A673 (cell line): ENCODE data around the gene STK31. TPM values are rescaled to one million over a fixed set of nuclear protein-coding genes. Genes with fewer than 3 reads are reported as not detected.
A peak's percentile ranks its signal among the peaks of the same experiment; 100 is the strongest.
"Not testable (repeated sequence)": the region's sequence is repeated elsewhere in the genome, so short reads cannot be mapped to it uniquely, and the experiment has no call there.

Experiments used
- BruUV-seq: library from RNA; stranded (reverse); fragments of 400-500 nt; replicated peaks from 2 replicates; lab custom pipeline; 2021; lab: Mats Ljungman, UMichigan
- CTCF ChIA-PET: fragments of 300-600 bp; sonication (Branson Sonifier 250); formaldehyde crosslinking; loops from one replicate; lab custom pipeline; 2022; ENCODE audit warnings: antibody characterized with exemption; lab: Charles Lee
- POLR2A ChIA-PET: fragments of 300-600 bp; sonication (Branson Sonifier 250); formaldehyde crosslinking; loops from one replicate; lab custom pipeline; 2022; ENCODE audit warnings: antibody characterized with exemption; ENCODE audit not compliant: low non-redundant PET; lab: Charles Lee
- DNase-seq: peaks from one replicate; pipeline ENCODE4 v3.0.0-alpha.2; 2015; ENCODE audit warnings: low spot score
- H3K27ac ChIP-seq: fragments of 200-600 bp; sonication (generic); 2 replicates; pipeline ENCODE4 v1.5.1; 2016; ENCODE audit warnings: mixed run types, low read depth, mild to moderate bottlenecking, mixed read lengths, antibody characterized with exemption, low read length; ENCODE audit not compliant: poor library complexity, severe bottlenecking
- H3K27me3 ChIP-seq: fragments of 200-600 bp; sonication (generic); replicated peaks from 2 replicates; pipeline ENCODE4 v1.6.1; 2017; ENCODE audit warnings: mixed run types, low read depth, mild to moderate bottlenecking, mixed read lengths, antibody characterized with exemption, low read length; ENCODE audit not compliant: insufficient read depth, poor library complexity
- H3K36me3 ChIP-seq: fragments of 200-600 bp; sonication (generic); 2 replicates; pipeline ENCODE4 v1.6.1; 2016; ENCODE audit warnings: mixed run types, mild to moderate bottlenecking, mixed read lengths, antibody characterized with exemption, low read length; ENCODE audit not compliant: insufficient read depth, poor library complexity, severe bottlenecking
- H3K4me1 ChIP-seq: fragments of 200-600 bp; sonication (generic); 2 replicates; pipeline ENCODE4 v1.6.1; 2017; ENCODE audit warnings: mixed run types, mild to moderate bottlenecking, mixed read lengths, antibody characterized with exemption, low read length; ENCODE audit not compliant: insufficient read depth, poor library complexity, severe bottlenecking
- H3K4me3 ChIP-seq: fragments of 200-600 bp; sonication (generic); 2 replicates; pipeline ENCODE4 v1.5.1; 2016; ENCODE audit warnings: low read depth, mixed run types, mild to moderate bottlenecking, mixed read lengths, low read length; ENCODE audit not compliant: poor library complexity, severe bottlenecking
- H3K9me3 ChIP-seq: fragments of 200-600 bp; sonication (generic); 2 replicates; pipeline ENCODE4 v1.6.1; 2016; ENCODE audit warnings: mixed run types, low read depth, mild to moderate bottlenecking, mixed read lengths, antibody characterized with exemption, low read length; ENCODE audit not compliant: poor library complexity, severe bottlenecking
- CTCF ChIP-seq: fragments of 300-800, 200-600 bp; sonication (generic); conservative IDR thresholded peaks from 2 replicates; pipeline ENCODE4 v1.5.1; 2017; ENCODE audit warnings: low read depth, mild to moderate bottlenecking, antibody characterized with exemption, low read length, moderate library complexity, mixed read lengths
- EZH2 ChIP-seq: fragments of 200-600 bp; sonication (generic); IDR thresholded peaks from 2 replicates; pipeline ENCODE4 v1.6.1; 2017; ENCODE audit warnings: borderline replicate concordance, low read depth, mild to moderate bottlenecking, mixed read lengths, antibody characterized with exemption, low read length; ENCODE audit not compliant: poor library complexity, severe bottlenecking
- intact Hi-C: fragments of 100-400 bp; cut with micrococcal nuclease; formaldehyde crosslinking; loops from one replicate; pipeline ENCODE4 v1.10.0; 2022; ENCODE audit not compliant: unreplicated experiment
- total RNA-seq: library from RNA; stranded (reverse); gene quantifications from 2 replicates; pipeline ENCODE4 v1.2.3, GENCODE V29; 2021

STK31 gene
- total RNA-seq, 1 experiment from 2014 or later, result 0.34 TPM

GRCh38 chr7:23679898-23680413 lies 30.1 kb upstream of the STK31 start, which contains the start of gene FAM221A:
Gene FAM221A (plus strand): TSS chr7:23680199. CDS start chr7:23680219, 20 bp downstream.
- peak; percentile 87 for DNase-seq
- no TSS peak for BruUV-seq
- H3K27me3 ChIP-seq, result no peaks in the 10 kb centered on the region
- intact Hi-C loops, result no loop called here
- TF ChIP-seq CTCF, result peak; percentile 77
- TF ChIP-seq EZH2, result no peak
- H3K4me1 ChIP-seq, result no peaks in the 10 kb centered on the region
- ChIA-PET CTCF (interaction anchor here (1.1 kb wide), 1 partner anchor 22 kb away, joined by 6 read pairs; no protein-coding TSS in a partner anchor), POLR2A (no interaction called here)
- no peaks in the 10 kb centered on the region for H3K9me3 ChIP-seq
- H3K4me3 ChIP-seq, result peak within 1 kb of the TSS; percentile 57
- no peaks in the 10 kb centered on the region for H3K36me3 ChIP-seq
- H3K27ac ChIP-seq, result peak within 1 kb of the TSS; percentile 52

- no peaks in the 10 kb centered on the region for H3K4me1 ChIP-seq
- TSS peak; percentile 92 for BruUV-seq
- H3K36me3 ChIP-seq, result no peaks in the 10 kb centered on the region
- CTCF ChIA-PET, result interaction anchor here (1.1 kb wide), 1 partner anchor 21 kb away, joined by 6 read pairs; no protein-coding TSS in a partner anchor
- no peaks in the 10 kb centered on the region for H3K9me3 ChIP-seq
- POLR2A ChIA-PET, result no interaction called here
- peak overlapping the region; percentile 52 for H3K27ac ChIP-seq
- no peaks in the 10 kb centered on the region for H3K27me3 ChIP-seq
- DNase-seq, result peak; percentile 79
- peak overlapping the region; percentile 57 for H3K4me3 ChIP-seq
- intact Hi-C loops, result no loop called here
- no peak for TF ChIP-seq EZH2
- no peak for TF ChIP-seq CTCF
These were observed 29.3 kb upstream of the STK31 start for GRCh38 chr7:23680414-23681405.

GRCh38 chr7:23684041-23684440 lies 26.0 kb upstream of the STK31 start:
- H3K27ac ChIP-seq, BruUV-seq, H3K9me3 ChIP-seq, H3K27me3 ChIP-seq, POLR2A ChIA-PET, H3K36me3 ChIP-seq, H3K4me3 ChIP-seq, intact Hi-C loops, DNase-seq, H3K4me1 ChIP-seq, CTCF ChIA-PET: not testable (repeated sequence)
